Activated CD8-positive, alpha-beta memory T cell treated with anti-CD3 and anti-CD28 coated beads for 1 hour (primary cell): ENCODE data around the gene TSR3.

Experiments used
- DNase-seq, 2 donors: peaks; one replicate each; pipeline ENCODE4 v3.0.0-alpha.2; 2020; ENCODE audit warnings: low read depth in 1 of 2; ENCODE audit errors: extremely low read depth in 1 of 2

The TSR3 gene

DNA sequence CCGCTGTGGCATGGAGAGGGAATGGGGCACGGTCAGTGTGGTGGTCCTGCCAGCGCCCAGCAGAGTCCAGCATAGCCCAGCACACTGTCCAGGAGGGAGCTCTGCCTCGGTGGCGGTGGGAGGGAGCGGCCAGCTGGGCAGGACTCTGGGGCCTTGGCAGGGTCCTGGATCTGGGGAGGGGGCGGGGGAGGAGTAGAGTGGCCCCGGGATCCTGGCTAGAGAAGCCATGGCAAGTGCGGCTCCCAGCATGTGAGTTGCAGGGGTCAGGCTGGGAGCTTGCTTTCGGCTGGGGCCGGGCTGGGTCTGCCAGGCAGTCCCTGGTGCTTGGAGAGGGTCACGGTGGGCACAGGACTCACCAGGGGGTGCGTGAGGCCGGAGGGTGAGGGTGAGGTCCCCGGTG, 3.9 kb upstream of the TSR3 start:
- no peak for DNase-seq

- DNase-seq = no peak
These were observed 3.3 kb upstream of the TSR3 start for GRCh38 chr16:1354815-1355540.

DNA sequence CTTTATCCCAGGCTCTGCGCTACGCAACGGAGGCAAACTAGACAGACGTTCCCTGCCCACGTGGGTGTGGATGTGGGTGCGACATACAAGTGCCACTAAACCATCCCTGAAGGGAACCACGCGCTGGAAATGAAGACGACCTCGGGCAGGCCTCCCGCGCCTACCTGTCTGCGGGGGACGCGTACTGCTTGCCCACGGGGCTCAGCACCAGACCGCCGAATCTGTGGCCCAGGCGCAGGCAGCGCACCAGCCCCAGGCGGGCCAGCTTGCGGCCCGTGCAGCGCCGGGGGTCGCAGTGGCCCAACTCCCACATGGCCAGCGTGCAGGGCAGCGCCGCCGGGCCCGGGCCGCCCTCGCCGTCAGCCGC, 480 bp downstream of the TSR3 start:
- no peak for DNase-seq

GRCh38 chr16:1350691-1351090, 987 bp downstream of the TSR3 start:
- no peak for DNase-seq

- no peak for DNase-seq
These were observed 1.7 kb downstream of the TSR3 start for GRCh38 chr16:1349951-1350350.

DNA sequence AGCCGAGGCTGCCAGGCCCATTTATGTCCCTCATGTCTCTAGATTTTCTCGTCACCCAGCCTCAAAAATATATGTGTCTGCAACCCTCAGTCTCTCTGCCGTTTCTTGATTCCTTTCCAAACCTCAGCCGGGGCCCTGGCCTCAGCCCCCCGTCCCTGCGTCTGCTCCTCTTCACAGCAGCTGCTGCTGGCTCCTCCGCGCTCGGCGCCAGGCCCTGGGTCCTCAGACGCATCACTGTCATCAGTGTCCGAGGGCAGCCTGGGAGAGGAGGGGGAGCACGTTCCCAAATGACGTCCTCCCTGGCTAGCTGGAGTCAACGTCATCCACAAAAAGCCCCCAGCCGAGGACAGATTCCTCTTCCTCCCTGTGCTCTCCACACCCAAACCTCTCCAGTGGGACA, 2.3 kb downstream of the TSR3 start:
- DNase-seq = no peak

DNA sequence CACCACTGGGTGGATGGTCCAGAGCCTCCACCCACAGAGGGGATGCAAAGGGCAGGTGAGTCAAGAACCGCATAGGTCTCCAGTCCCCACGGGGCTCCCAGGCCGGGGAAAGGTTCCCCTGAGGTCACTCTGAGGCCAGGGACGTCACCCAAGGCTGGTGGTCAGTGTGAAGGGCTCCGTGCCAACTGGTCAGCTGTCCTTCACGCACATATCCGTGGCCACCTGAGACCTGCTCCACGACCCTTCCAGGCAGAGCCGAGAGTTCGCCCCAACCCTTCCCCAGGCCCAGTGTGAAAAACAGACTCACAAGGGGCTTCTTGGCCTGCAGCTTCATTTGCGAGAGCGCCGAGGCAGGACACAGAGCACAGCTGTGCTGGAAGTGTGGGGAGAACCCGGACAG, 2.8 kb downstream of the TSR3 start:
- DNase-seq = no peak

- no peak for DNase-seq
These were observed 3.2 kb downstream of the TSR3 start for GRCh38 chr16:1348441-1348840.

GRCh38 chr16:1347962-1348361, 3.7 kb downstream of the TSR3 start:
- DNase-seq = no peak

GRCh38 chr16:1347286-1347855, 4.3 kb downstream of the TSR3 start:
- DNase-seq = no peak

DNA sequence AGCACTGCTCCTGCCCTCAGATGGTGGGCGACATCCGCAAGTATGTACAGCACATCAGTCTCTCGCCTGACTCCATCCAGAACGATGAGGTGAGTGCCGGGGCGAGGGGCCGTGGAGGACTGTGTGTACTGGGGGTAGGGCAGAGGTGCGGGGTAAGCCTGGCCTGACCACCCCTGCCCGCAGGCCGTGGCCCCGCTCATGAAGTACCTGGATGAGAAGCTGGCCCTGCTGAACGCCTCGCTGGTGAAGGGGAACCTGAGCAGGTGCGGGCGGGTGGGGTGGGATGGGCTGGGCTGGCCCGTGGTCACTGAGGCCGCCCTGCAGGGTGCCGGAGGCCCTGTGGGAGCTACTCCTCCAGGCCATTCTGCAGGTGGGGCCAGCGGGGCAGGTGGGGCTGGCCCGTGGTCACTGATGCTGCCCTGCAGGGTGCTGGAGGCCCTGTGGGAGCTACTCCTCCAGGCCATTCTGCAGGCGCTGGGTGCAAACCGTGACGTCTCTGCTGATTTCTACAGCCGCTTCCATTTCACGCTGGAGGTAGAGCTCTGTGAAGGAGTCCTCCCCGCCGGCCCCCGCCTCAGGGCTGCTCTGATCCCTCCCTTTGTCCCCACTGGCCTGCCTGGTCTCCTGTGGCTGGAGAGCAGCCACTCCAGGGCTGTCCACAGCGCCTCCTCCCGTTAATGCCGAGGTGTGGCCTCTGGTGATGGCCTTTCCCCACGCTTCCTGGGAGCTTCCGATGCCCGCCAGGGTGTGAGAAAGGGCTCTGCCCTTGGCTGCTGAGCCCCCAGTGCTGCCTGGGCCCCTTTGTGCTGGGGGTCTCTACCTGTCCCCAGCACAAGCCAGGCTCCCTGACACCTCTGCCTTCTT, 5.0 kb downstream of the TSR3 start:
- DNase-seq = no peak

DNA sequence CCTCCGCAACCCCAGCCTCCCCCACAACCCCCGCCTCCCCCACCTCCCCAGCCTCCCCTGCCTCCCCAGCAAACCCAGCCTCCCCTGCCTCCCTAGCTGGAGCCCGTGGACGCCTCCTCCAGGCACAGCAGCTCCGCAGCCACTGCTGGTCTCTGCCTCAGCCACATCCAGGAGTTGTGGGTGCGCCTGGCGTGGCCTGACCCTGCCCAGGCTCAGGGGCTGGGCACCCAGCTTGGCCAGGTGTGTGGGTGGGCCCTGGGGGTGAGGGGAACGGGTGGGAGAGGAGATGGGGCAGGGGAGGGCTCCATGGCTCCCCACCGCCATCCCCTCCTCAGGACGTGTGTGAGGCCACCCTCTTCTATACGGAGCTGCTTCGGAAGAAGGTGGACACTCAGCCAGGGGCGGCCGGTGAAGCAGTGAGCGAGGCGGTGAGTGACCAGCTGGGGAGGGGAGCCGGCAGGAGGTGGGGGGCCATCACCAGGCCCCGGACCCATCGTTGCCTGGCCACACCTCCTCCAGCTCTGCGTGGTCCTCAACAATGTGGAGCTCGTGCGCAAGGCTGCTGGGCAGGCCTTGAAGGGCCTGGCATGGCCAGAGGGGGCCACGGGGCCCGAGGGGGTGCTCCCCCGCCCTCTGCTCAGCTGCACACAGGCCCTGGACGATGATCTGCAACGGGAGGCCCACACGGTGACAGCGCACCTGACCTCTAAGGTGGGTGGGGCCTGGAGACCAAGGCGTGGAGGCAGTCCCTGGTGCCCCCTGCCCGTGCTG, 5.8 kb downstream of the TSR3 start:
- no peak for DNase-seq

DNA sequence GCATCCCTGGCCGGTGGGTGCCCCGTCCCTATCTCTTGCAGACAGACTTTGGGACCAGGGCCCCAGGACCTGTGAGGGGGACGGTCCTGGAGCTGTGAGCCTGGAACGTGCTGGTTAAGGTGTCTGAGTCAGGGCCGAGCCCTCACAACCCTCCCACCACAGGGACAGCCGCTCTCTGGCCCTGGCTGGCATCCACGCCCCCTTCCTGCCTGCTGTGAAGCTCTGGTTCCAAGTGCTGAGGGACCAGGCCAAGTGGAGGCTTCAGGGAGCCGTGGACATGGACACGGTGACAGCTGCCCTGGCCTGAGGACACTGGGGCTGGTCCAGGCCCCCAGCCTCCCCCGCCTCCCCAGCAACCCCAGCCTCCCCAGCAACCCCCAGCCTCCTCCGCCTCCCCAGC, 6.6 kb downstream of the TSR3 start:
- DNase-seq = no peak

DNA sequence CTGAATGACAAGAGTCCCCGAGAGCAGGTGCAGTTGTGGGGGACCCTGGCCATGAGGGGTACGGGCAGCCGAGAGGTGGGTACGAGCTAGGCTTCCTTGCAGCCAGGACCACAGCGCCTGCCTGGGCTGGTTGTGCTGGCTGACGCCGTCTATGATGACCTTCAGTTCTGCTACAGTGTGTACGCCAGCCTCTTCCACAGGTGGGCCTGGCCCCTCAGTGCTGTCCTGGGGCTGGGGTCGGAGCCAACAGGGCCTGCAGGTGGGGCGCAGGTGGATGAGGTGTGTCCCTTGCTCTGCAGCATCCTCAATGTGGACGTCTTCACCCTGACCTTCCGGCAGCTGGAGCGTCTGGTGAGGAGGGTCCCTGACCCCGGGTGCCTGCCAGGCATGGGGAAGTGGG, 7.2 kb downstream of the TSR3 start:
- no peak for DNase-seq

DNA sequence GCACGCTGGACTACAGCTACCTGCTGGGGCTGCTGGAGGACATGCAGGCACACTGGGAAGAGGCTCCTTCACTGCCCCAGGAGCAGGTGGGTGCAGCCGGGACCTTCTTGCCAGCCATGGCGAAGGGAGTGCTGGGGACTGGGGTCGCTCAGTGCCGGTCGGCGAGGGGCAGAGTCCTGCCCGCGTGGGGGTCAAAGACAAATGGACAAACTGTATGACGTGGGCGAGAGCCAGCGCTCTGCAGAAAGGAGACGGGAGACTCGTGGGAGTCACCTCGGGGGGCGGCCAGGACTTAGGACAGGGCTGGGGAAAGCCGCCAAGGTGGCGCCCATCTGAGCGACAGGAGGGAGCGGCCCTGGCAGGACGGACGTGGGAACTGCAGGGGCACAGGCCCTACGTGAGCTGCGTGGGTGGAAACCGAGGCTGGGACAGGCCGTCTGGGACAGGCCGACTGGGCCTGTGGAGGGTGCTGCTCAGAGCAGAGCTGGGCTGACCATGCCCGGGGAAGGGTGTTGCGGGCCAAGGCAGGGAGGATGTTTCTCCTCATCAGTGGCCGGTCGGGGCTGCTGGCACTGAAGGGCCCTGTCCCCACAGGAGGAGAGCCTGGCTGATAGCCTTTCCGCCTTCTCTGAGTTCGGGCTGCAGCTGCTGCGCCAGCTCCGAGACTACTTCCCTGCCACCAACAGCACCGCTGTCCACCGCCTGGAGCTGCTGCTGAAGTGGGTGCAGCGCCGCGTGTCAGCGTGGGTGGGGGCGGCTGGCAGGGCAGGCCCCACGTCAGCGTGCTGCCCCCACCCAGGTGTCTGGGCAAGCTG, 8.0 kb downstream of the TSR3 start:
- no peak for DNase-seq

DNA sequence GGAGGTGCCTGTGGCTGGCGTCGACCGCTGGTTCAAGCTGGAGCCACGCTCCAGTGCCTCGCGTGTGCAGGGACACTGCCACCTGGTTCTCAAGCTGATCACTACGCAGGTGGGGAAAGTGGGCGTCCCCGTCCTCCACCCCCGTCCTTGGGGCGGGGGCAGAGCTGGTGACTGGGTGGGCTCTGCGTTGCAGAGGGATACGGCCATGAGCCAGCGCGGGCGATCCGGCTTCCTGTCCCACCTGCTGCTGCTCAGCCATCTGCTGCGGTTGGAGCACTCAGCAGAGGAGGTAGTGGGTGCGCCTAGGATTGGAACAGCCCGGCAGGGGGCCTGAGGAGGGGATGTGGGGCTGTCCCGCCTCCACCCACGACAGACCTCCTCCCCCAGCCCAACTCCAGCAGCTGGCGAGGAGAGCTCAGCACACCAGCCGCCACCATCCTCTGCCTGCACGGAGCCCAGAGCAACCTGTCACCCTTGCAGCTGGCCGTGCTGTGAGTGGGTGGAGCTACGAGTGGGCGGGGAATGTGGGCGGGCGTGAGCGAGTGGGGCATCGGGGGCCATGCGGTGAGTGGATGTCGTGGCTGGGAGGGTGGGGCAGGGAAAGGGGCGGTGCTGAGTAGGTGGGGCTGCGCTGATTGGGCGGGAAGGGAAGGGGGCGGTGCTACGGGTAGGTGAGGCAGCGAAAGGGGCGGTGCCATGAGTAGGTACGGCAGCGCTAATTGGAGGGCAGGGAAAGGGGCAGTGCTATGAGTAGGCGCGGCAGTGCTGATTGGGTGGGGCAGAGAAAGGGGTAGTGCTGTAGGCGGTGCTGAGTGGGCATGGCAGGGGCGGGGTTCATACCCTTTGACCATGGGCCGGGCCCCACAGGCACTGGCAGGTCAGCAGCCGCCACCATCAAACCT, 8.9 kb downstream of the TSR3 start:
- DNase-seq = peak; percentile 88 to 95

- DNase-seq = no peak
These were observed 9.9 kb downstream of the TSR3 start for GRCh38 chr16:1341495-1342420.

GRCh38 chr16:1340730-1341494, 10.8 kb downstream of the TSR3 start:
- no peak for DNase-seq
